ENCODE results near the gene CSNK1D. TPM values are rescaled to one million over a fixed set of nuclear protein-coding genes. Genes with fewer than 3 reads are reported as not detected.

CSNK1D gene
- total RNA-seq, 1 experiment from 2014 or later = 137 TPM

GRCh38 chr17:82267575-82268379, 5.7 kb downstream of the CSNK1D start:
- H3K27ac ChIP-seq (ENCODE audit: insufficient read length, low read depth, low read length) = no peak overlapping the region
- H3K36me3 Mint-ChIP-seq (ENCODE audit: insufficient read depth in 1 of 3, low read depth in 3 of 3) = peaks cover 69 to 91% (median 91%) of the 10 kb centered on the region in 3 experiments
- H3K79me2 ChIP-seq (ENCODE audit: insufficient read depth, low read length) = peaks cover 60% of the 10 kb centered on the region

More at GRCh38 chr17:82267575-82268379, 5.7 kb downstream of the CSNK1D start:
- no peaks in the 10 kb centered on the region for H4K20me1 ChIP-seq (ENCODE audit: control insufficient read depth, insufficient read depth, insufficient read length)
- no peak overlapping the region for H3K4me2 ChIP-seq (ENCODE audit: insufficient read depth, insufficient read length, low read length)
- no peaks in the 10 kb centered on the region for H3K27me3 ChIP-seq (ENCODE audit: insufficient read depth, low read length)
- no peak overlapping the region for H4K8ac ChIP-seq (replicated peaks; ENCODE audit: insufficient read length, low read depth, low read length)
- H3K14ac ChIP-seq (ENCODE audit: insufficient read depth, low read length) = no peak overlapping the region
- no peak overlapping the region for H2BK5ac ChIP-seq (ENCODE audit: insufficient read length, low read length)
- H3K56ac ChIP-seq (ENCODE audit: insufficient read length, low read depth, low read length) = no peak overlapping the region
- no peak overlapping the region for H2BK20ac ChIP-seq (ENCODE audit: low read depth, low read length, poor library complexity, severe bottlenecking)
- H3K4me1 Mint-ChIP-seq = peaks cover 31 to 44% of the 10 kb centered on the region in 2 experiments
- TF ChIP-seq CTCF (conservative IDR thresholded peaks at IDR 0.05) = no peak; the same call in 2 of the 3 replicates
- no peaks in the 10 kb centered on the region for H3K9me3 ChIP-seq (ENCODE audit: control insufficient read depth, low read depth, low read length)
- no peak overlapping the region for H3K9ac ChIP-seq (ENCODE audit: extremely low read depth, insufficient read length, low read length)
- no peak overlapping the region for H2BK15ac ChIP-seq (ENCODE audit: low read depth, low read length)
- no peak overlapping the region for H3K23ac ChIP-seq (ENCODE audit: insufficient read length, low read depth, low read length)
- H2BK12ac ChIP-seq (ENCODE audit: insufficient read length, low read depth, low read length) = no peak overlapping the region
- no peak overlapping the region for H2AFZ ChIP-seq (ENCODE audit: low read length)
- H3K27me3 Mint-ChIP-seq (ENCODE audit: low read depth) = no peaks in the 10 kb centered on the region
- H4K5ac ChIP-seq (ENCODE audit: insufficient read length, low read depth, low read length) = no peak overlapping the region
- H2BK120ac ChIP-seq (ENCODE audit: low read depth, low read length, poor library complexity, severe bottlenecking) = no peak overlapping the region
- DNase-seq = no peak
- no peak overlapping the region for H2AK5ac ChIP-seq (ENCODE audit: insufficient read length, low read length)
- H3T11ph ChIP-seq (ENCODE audit: low read length) = no peak overlapping the region
- peak overlapping the region in 2 of 3 experiments; percentile 61 to 83; a peak in 3 of 7 replicates for H3K27ac Mint-ChIP-seq
- H4K91ac ChIP-seq (ENCODE audit: insufficient read length, low read depth, low read length) = no peak overlapping the region
- H3K23me2 ChIP-seq (ENCODE audit: insufficient read length, low read depth, low read length, poor library complexity, severe bottlenecking) = no peaks in the 10 kb centered on the region
- no peak overlapping the region for H3K18ac ChIP-seq (ENCODE audit: insufficient read length, low read depth, low read length)
- H3K79me1 ChIP-seq (ENCODE audit: insufficient read depth, low read depth, low read length, poor library complexity, severe bottlenecking) = peaks cover 4% of the 10 kb centered on the region
- no peak overlapping the region; a peak in 1 of 5 replicates for H3K4me3 Mint-ChIP-seq
- no peaks in the 10 kb centered on the region for H3K9me3 Mint-ChIP-seq
- no peaks in the 10 kb centered on the region for H3K4me1 ChIP-seq (ENCODE audit: insufficient read depth, low read length)
- WGBS (ENCODE audit: extremely low coverage, insufficient read length, low lambda C conversion rate) = no CpG with 5 or more reads among the region's 21 CpGs
- no peak overlapping the region for H3K4ac ChIP-seq (ENCODE audit: low read depth, low read length)

Data from H9 (cell line).